Measurements from ENCODE around the gene LONRF2. TPM values are rescaled to one million over a fixed set of nuclear protein-coding genes. Genes with fewer than 3 reads are reported as not detected.

LONRF2 gene
- total RNA-seq, 1 donor from 2014 or later = 1.7 TPM

- Mint-ChIP-seq H3K27me3 (ENCODE audit: low read depth) (peaks cover 4% of the 10 kb centered on the region), H3K4me1 (ENCODE audit: low read depth) (no peaks in the 10 kb centered on the region), H3K4me3 (ENCODE audit: unreplicated experiment) (no peak overlapping the region), H3K36me3 (ENCODE audit: low read depth) (peaks cover 11% of the 10 kb centered on the region), H3K27ac (ENCODE audit: unreplicated experiment) (no peak overlapping the region), H3K9me3 (ENCODE audit: low read depth) (no peaks in the 10 kb centered on the region)
- TF ChIP-seq CTCF (IDR thresholded peaks at IDR 0.05) = no peak
- no peak for DNase-seq (ENCODE audit: low spot score)
Measured at GRCh38 chr2:100292022-100292580, 30.2 kb downstream of the LONRF2 start.

- Mint-ChIP-seq H3K9me3 (ENCODE audit: low read depth) (no peaks in the 10 kb centered on the region), H3K4me3 (ENCODE audit: unreplicated experiment) (no peak overlapping the region), H3K4me1 (ENCODE audit: low read depth) (no peaks in the 10 kb centered on the region), H3K27ac (ENCODE audit: unreplicated experiment) (no peak overlapping the region), H3K27me3 (ENCODE audit: low read depth) (peaks cover 4% of the 10 kb centered on the region), H3K36me3 (ENCODE audit: low read depth) (peaks cover 11% of the 10 kb centered on the region)
- DNase-seq (ENCODE audit: low spot score) = no peak
- no peak for TF ChIP-seq CTCF (IDR thresholded peaks at IDR 0.05)
Measured at GRCh38 chr2:100291152-100291970, 30.9 kb downstream of the LONRF2 start.

GRCh38 chr2:100290718-100291151 is 31.6 kb downstream of the LONRF2 start:
- no peak overlapping the region for H3K4me3 Mint-ChIP-seq (ENCODE audit: unreplicated experiment)
- no peak overlapping the region for H3K27ac Mint-ChIP-seq (ENCODE audit: unreplicated experiment)

GRCh38 chr2:100289020-100289419 is 33.3 kb downstream of the LONRF2 start:
- H3K36me3 Mint-ChIP-seq (ENCODE audit: low read depth) = peaks cover 2% of the 10 kb centered on the region
- H3K27ac Mint-ChIP-seq (ENCODE audit: unreplicated experiment) = no peak overlapping the region
- H3K4me1 Mint-ChIP-seq (ENCODE audit: low read depth) = peaks cover 4% of the 10 kb centered on the region
- H3K9me3 Mint-ChIP-seq (ENCODE audit: low read depth) = no peaks in the 10 kb centered on the region
- DNase-seq (ENCODE audit: low spot score) = no peak
- no peak for TF ChIP-seq CTCF (IDR thresholded peaks at IDR 0.05)
- H3K27me3 Mint-ChIP-seq (ENCODE audit: low read depth) = no peaks in the 10 kb centered on the region
- H3K4me3 Mint-ChIP-seq (ENCODE audit: unreplicated experiment) = no peak overlapping the region

More at GRCh38 chr2:100290718-100291151, 31.6 kb downstream of the LONRF2 start:
- Mint-ChIP-seq H3K9me3 (ENCODE audit: low read depth) (no peaks in the 10 kb centered on the region), H3K36me3 (ENCODE audit: low read depth) (peaks cover 8% of the 10 kb centered on the region), H3K4me1 (ENCODE audit: low read depth) (peaks cover 2% of the 10 kb centered on the region), H3K27me3 (ENCODE audit: low read depth) (peaks cover 3% of the 10 kb centered on the region)
- no peak for DNase-seq (ENCODE audit: low spot score)
- TF ChIP-seq CTCF (IDR thresholded peaks at IDR 0.05) = no peak

GRCh38 chr2:100286318-100286717 is 36.0 kb downstream of the LONRF2 start:
- H3K9me3 Mint-ChIP-seq (ENCODE audit: low read depth) = no peaks in the 10 kb centered on the region
- H3K27ac Mint-ChIP-seq (ENCODE audit: unreplicated experiment) = no peak overlapping the region
- peaks cover 3% of the 10 kb centered on the region for H3K27me3 Mint-ChIP-seq (ENCODE audit: low read depth)
- no peak for TF ChIP-seq CTCF (IDR thresholded peaks at IDR 0.05)
- DNase-seq (ENCODE audit: low spot score) = no peak
- peaks cover 4% of the 10 kb centered on the region for H3K4me1 Mint-ChIP-seq (ENCODE audit: low read depth)
- H3K36me3 Mint-ChIP-seq (ENCODE audit: low read depth) = peaks cover 11% of the 10 kb centered on the region
- no peak overlapping the region for H3K4me3 Mint-ChIP-seq (ENCODE audit: unreplicated experiment)
